ENCODE results near the gene ATF7IP. TPM values are rescaled to one million over a fixed set of nuclear protein-coding genes. Genes with fewer than 3 reads are reported as not detected.

The ATF7IP gene
- total and polyA plus RNA-seq, 2 donors (not counting 1 experiment from before 2014, with no cell fraction given) = 28.1 to 208 TPM

- Mint-ChIP-seq H3K4me1 (peaks cover 34% of the 10 kb centered on the region), H3K9me3 (ENCODE audit: insufficient read depth) (peaks cover 5% of the 10 kb centered on the region), H3K27me3 (no peaks in the 10 kb centered on the region), H3K4me3 (peak overlapping the region; percentile 75), H3K27ac (peak overlapping the region; percentile 97)
- CTCF ChIA-PET = interaction anchor here (1.4 to 2.5 kb wide), 2 partner anchors 104 to 123 kb away, joined by 3 to 22 read pairs; no protein-coding TSS in a partner anchor
- peaks cover 5 to 35% (median 7%) of the 10 kb centered on the region in 3 donors for H3K9me3 ChIP-seq (ENCODE audit: control extremely low read depth in 1 of 3, control insufficient read depth in 2 of 3, insufficient read depth in 1 of 3, low read length in 2 of 3)
- H3K4me3 ChIP-seq (ENCODE audit: control extremely low read depth in 1 of 5, extremely low read depth in 1 of 5, insufficient read depth in 1 of 5, low read depth in 2 of 5, low read length in 4 of 5) = peak overlapping the region in 1 of 5 experiments; percentile 2
- H3K4me2 ChIP-seq (replicated peaks; ENCODE audit: low read depth, low read length, poor library complexity, severe bottlenecking) = peak overlapping the region; percentile 58
- no peaks in the 10 kb centered on the region for H3K27me3 ChIP-seq (replicated peaks in 1 of 4; ENCODE audit: control extremely low read depth in 1 of 4, control insufficient read depth in 3 of 4, insufficient read depth in 4 of 4, low read length in 3 of 4)
- ATAC-seq (ENCODE audit: low read depth) (peak; percentile 25), DNase-seq (peak; percentile 86)
- peak overlapping the region; percentile 58 for H3K9ac ChIP-seq (ENCODE audit: low read length)
- no peaks in the 10 kb centered on the region for H4K20me1 ChIP-seq (ENCODE audit: control insufficient read depth, insufficient read depth, low read length, poor library complexity, severe bottlenecking)
- peak overlapping the region; percentile 98 to 99 for H3K27ac ChIP-seq (ENCODE audit: low read length in 2 of 2)
- intact Hi-C loops (cut with micrococcal nuclease) = loop anchor here (10.0 kb wide), 1 partner anchor 112 kb away; no protein-coding TSS in a partner anchor
- POLR2A ChIA-PET = interaction anchor here (0.6 to 0.9 kb wide), 4 partner anchors 104 to 403 kb away, joined by 3 to 4 read pairs (median 3); no protein-coding TSS in a partner anchor
- no CpG with 5 or more reads among the region's 1 CpG for WGBS (ENCODE audit: insufficient coverage)
- no peak overlapping the region for H2AFZ ChIP-seq (ENCODE audit: insufficient read depth, low read depth, low read length, poor library complexity, severe bottlenecking)
- H3K4me1 ChIP-seq (ENCODE audit: control insufficient read depth in 2 of 2, insufficient read depth in 2 of 2, low read length in 2 of 2) = peaks cover 28 to 36% of the 10 kb centered on the region in 2 donors
- H3K79me2 ChIP-seq (ENCODE audit: control insufficient read depth, insufficient read depth, low read length) = peaks cover 12% of the 10 kb centered on the region
- TF ChIP-seq EZH2 (IDR thresholded peaks at IDR 0.05; ENCODE audit: borderline replicate concordance, insufficient read depth, low read depth, low read length, poor library complexity, severe bottlenecking) = no peak
- TF ChIP-seq, protein P1, sequence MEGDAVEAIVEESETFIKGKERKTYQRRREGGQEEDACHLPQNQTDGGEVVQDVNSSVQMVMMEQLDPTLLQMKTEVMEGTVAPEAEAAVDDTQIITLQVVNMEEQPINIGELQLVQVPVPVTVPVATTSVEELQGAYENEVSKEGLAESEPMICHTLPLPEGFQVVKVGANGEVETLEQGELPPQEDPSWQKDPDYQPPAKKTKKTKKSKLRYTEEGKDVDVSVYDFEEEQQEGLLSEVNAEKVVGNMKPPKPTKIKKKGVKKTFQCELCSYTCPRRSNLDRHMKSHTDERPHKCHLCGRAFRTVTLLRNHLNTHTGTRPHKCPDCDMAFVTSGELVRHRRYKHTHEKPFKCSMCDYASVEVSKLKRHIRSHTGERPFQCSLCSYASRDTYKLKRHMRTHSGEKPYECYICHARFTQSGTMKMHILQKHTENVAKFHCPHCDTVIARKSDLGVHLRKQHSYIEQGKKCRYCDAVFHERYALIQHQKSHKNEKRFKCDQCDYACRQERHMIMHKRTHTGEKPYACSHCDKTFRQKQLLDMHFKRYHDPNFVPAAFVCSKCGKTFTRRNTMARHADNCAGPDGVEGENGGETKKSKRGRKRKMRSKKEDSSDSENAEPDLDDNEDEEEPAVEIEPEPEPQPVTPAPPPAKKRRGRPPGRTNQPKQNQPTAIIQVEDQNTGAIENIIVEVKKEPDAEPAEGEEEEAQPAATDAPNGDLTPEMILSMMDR (IDR thresholded peaks at IDR 0.05) = no peak
- H3K36me3 ChIP-seq (replicated peaks in 1 of 2; ENCODE audit: control extremely low read depth in 1 of 2, control insufficient read depth in 1 of 2, extremely low read depth in 1 of 2, insufficient read depth in 2 of 2, low read length in 1 of 2) = no peaks in the 10 kb centered on the region
Measured at GRCh38 chr12:14362352-14362751, 3.1 kb upstream of the ATF7IP start.

GRCh38 chr12:14364583-14365271, 755 bp upstream of the ATF7IP start:
- Mint-ChIP-seq H3K27ac (peak overlapping the region; percentile 95), H3K9me3 (ENCODE audit: insufficient read depth) (peaks cover 5% of the 10 kb centered on the region), H3K4me1 (peaks cover 39% of the 10 kb centered on the region), H3K4me3 (peak overlapping the region; percentile 84), H3K27me3 (no peaks in the 10 kb centered on the region)
- ChIA-PET POLR2A (interaction anchor here (0.5 to 3.2 kb wide), 23 partner anchors 12 to 420 kb away, joined by 3 to 34 read pairs (median 4); a partner anchor contains a TSS), CTCF (interaction anchor here (0.7 to 3.6 kb wide), 29 partner anchors 18 to 409 kb away, joined by 3 to 81 read pairs (median 6); a partner anchor contains a TSS)
- H3K4me1 ChIP-seq (ENCODE audit: control insufficient read depth in 2 of 2, insufficient read depth in 2 of 2, low read length in 2 of 2) = peaks cover 43 to 45% of the 10 kb centered on the region in 2 donors
- H4K20me1 ChIP-seq (ENCODE audit: control insufficient read depth, insufficient read depth, low read length, poor library complexity, severe bottlenecking) = no peaks in the 10 kb centered on the region
- DNase-seq = no peak
- intact Hi-C loops (cut with micrococcal nuclease) = loop anchor here (1.0 to 10.0 kb wide), 3 partner anchors 81 to 110 kb away; no protein-coding TSS in a partner anchor
- 95% methylated on average over 3 of the region's 8 CpGs for WGBS (ENCODE audit: insufficient coverage)
- no peak overlapping the region for H2AFZ ChIP-seq (ENCODE audit: insufficient read depth, low read depth, low read length, poor library complexity, severe bottlenecking)
- no peak for ATAC-seq (ENCODE audit: low read depth)
- peak overlapping the region; percentile 78 for H3K4me2 ChIP-seq (replicated peaks; ENCODE audit: low read depth, low read length, poor library complexity, severe bottlenecking)
- peaks cover 35% of the 10 kb centered on the region for H3K79me2 ChIP-seq (ENCODE audit: control insufficient read depth, insufficient read depth, low read length)
- H3K9me3 ChIP-seq (ENCODE audit: control extremely low read depth in 1 of 3, control insufficient read depth in 2 of 3, insufficient read depth in 1 of 3, low read length in 2 of 3) = peaks cover 5 to 45% (median 14%) of the 10 kb centered on the region in 3 donors
- TF ChIP-seq, protein P1 (IDR thresholded peaks at IDR 0.05) = no peak
- TF ChIP-seq EZH2 (IDR thresholded peaks at IDR 0.05; ENCODE audit: borderline replicate concordance, insufficient read depth, low read depth, low read length, poor library complexity, severe bottlenecking) = no peak
- peak overlapping the region; percentile 91 for H3K9ac ChIP-seq (ENCODE audit: low read length)
- H3K4me3 ChIP-seq (ENCODE audit: control extremely low read depth in 1 of 5, extremely low read depth in 1 of 5, insufficient read depth in 1 of 5, low read depth in 2 of 5, low read length in 4 of 5) = peak overlapping the region; percentile 59 to 92 (median 78)
- H3K36me3 ChIP-seq (replicated peaks in 1 of 2; ENCODE audit: control extremely low read depth in 1 of 2, control insufficient read depth in 1 of 2, extremely low read depth in 1 of 2, insufficient read depth in 2 of 2, low read length in 1 of 2) = peaks cover 1 to 8% of the 10 kb centered on the region in 2 experiments
- H3K27me3 ChIP-seq (replicated peaks in 1 of 4; ENCODE audit: control extremely low read depth in 1 of 4, control insufficient read depth in 3 of 4, insufficient read depth in 4 of 4, low read length in 3 of 4) = no peaks in the 10 kb centered on the region
- peak overlapping the region; percentile 98 to 99 for H3K27ac ChIP-seq (ENCODE audit: low read length in 2 of 2)
